ENCODE measurements around the gene SLC38A4.

Gene SLC38A4, protein sequence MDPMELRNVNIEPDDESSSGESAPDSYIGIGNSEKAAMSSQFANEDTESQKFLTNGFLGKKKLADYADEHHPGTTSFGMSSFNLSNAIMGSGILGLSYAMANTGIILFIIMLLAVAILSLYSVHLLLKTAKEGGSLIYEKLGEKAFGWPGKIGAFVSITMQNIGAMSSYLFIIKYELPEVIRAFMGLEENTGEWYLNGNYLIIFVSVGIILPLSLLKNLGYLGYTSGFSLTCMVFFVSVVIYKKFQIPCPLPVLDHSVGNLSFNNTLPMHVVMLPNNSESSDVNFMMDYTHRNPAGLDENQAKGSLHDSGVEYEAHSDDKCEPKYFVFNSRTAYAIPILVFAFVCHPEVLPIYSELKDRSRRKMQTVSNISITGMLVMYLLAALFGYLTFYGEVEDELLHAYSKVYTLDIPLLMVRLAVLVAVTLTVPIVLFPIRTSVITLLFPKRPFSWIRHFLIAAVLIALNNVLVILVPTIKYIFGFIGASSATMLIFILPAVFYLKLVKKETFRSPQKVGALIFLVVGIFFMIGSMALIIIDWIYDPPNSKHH

GRCh38 chr12:46825591-46826414 lies at the start of gene SLC38A4:
Gene SLC38A4, minus strand, starts transcription at chr12:46825997. Its CDS starts 32,926 bp downstream, at chr12:46793071.
- ChIA-PET CTCF (no interaction called here), POLR2A (ENCODE audit: low non-redundant PET) (no interaction called here)
- TF ChIP-seq, protein P1, sequence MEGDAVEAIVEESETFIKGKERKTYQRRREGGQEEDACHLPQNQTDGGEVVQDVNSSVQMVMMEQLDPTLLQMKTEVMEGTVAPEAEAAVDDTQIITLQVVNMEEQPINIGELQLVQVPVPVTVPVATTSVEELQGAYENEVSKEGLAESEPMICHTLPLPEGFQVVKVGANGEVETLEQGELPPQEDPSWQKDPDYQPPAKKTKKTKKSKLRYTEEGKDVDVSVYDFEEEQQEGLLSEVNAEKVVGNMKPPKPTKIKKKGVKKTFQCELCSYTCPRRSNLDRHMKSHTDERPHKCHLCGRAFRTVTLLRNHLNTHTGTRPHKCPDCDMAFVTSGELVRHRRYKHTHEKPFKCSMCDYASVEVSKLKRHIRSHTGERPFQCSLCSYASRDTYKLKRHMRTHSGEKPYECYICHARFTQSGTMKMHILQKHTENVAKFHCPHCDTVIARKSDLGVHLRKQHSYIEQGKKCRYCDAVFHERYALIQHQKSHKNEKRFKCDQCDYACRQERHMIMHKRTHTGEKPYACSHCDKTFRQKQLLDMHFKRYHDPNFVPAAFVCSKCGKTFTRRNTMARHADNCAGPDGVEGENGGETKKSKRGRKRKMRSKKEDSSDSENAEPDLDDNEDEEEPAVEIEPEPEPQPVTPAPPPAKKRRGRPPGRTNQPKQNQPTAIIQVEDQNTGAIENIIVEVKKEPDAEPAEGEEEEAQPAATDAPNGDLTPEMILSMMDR (conservative IDR thresholded peaks at IDR 0.05; ENCODE audit: low read depth), result peak; percentile 18; the same call in 1 of the 2 replicates
- no peak within 1 kb of the TSS for H3K27ac ChIP-seq
- DNase-seq (ENCODE audit: low spot score), result no peak

- no peak for DNase-seq (ENCODE audit: low spot score)
- CTCF ChIA-PET, result interaction anchor here (0.7 kb wide), 1 partner anchor 9 kb away, joined by 4 read pairs; no protein-coding TSS in a partner anchor
- POLR2A ChIA-PET (ENCODE audit: low non-redundant PET), result no interaction called here
- H3K27ac ChIP-seq, result no peak overlapping the region
- TF ChIP-seq, protein P1 (conservative IDR thresholded peaks at IDR 0.05; ENCODE audit: low read depth), result no peak
These were observed 49.3 kb upstream of the SLC38A4 start for GRCh38 chr12:46875095-46875494.

- ChIA-PET POLR2A (ENCODE audit: low non-redundant PET) (no interaction called here), CTCF (interaction anchor here (0.7 kb wide), 1 partner anchor 9 kb away, joined by 4 read pairs; no protein-coding TSS in a partner anchor)
- no peak for DNase-seq (ENCODE audit: low spot score)
- H3K27ac ChIP-seq, result no peak overlapping the region
- TF ChIP-seq, protein P1 (conservative IDR thresholded peaks at IDR 0.05; ENCODE audit: low read depth), result no peak
These were observed 48.8 kb upstream of the SLC38A4 start for GRCh38 chr12:46874642-46875041.

GRCh38 chr12:46872135-46872534 lies 46.3 kb upstream of the SLC38A4 start:
- H3K27ac ChIP-seq, result no peak overlapping the region
- TF ChIP-seq, protein P1 (conservative IDR thresholded peaks at IDR 0.05; ENCODE audit: low read depth), result no peak
- no peak for DNase-seq (ENCODE audit: low spot score)
- ChIA-PET POLR2A (ENCODE audit: low non-redundant PET) (no interaction called here), CTCF (interaction anchor here (0.6 to 0.7 kb wide), 2 partner anchors 14 to 829 kb away, joined by 4 to 6 read pairs; no protein-coding TSS in a partner anchor)

GRCh38 chr12:46865311-46865710 lies 39.5 kb upstream of the SLC38A4 start:
- no peak overlapping the region for H3K27ac ChIP-seq
- DNase-seq (ENCODE audit: low spot score), result no peak
- ChIA-PET POLR2A (ENCODE audit: low non-redundant PET) (no interaction called here), CTCF (interaction anchor here (0.6 kb wide), 1 partner anchor 9 kb away, joined by 4 read pairs; no protein-coding TSS in a partner anchor)
- TF ChIP-seq, protein P1 (conservative IDR thresholded peaks at IDR 0.05; ENCODE audit: low read depth), result no peak

- CTCF ChIA-PET, result no interaction called here
- TF ChIP-seq, protein P1 (conservative IDR thresholded peaks at IDR 0.05; ENCODE audit: low read depth), result no peak
These were observed 32.6 kb upstream of the SLC38A4 start for GRCh38 chr12:46858368-46858767.

More at GRCh38 chr12:46858368-46858767, 32.6 kb upstream of the SLC38A4 start:
- DNase-seq (ENCODE audit: low spot score), result no peak
- POLR2A ChIA-PET (ENCODE audit: low non-redundant PET), result no interaction called here
- H3K27ac ChIP-seq, result no peak overlapping the region
